HFFc6 (cell line): Measurements from ENCODE around the gene PPM1B. TPM values are rescaled to one million over a fixed set of nuclear protein-coding genes. Genes with fewer than 3 reads are reported as not detected.

Experiments used
- DNase-seq: peaks from one replicate; pipeline ENCODE4 v3.0.0-alpha.2; 2018
- H3K27ac Mint-ChIP-seq: 2 replicates; pipeline ENCODE4 v1.8.0; 2020; ENCODE audit warnings: mild to moderate bottlenecking, mixed read lengths
- H3K27me3 Mint-ChIP-seq: 2 replicates; pipeline ENCODE4 v1.8.0; 2021; ENCODE audit warnings: mild to moderate bottlenecking, moderate library complexity, mixed read lengths; ENCODE audit not compliant: insufficient read depth
- H3K36me3 Mint-ChIP-seq: 2 replicates; pipeline ENCODE4 v1.8.0; 2021; ENCODE audit warnings: low read depth, mixed read lengths
- H3K4me1 Mint-ChIP-seq: 2 replicates; pipeline ENCODE4 v1.8.0; 2020; ENCODE audit warnings: low read depth, mixed read lengths
- H3K4me3 Mint-ChIP-seq: 2 replicates; pipeline ENCODE4 v1.8.0; 2020; ENCODE audit warnings: mild to moderate bottlenecking, moderate library complexity, mixed read lengths
- H3K9me3 Mint-ChIP-seq: 2 replicates; pipeline ENCODE4 v1.8.0; 2020; ENCODE audit warnings: mild to moderate bottlenecking, mixed read lengths
- total RNA-seq, 6 experiments: library from RNA; stranded (reverse); fragmentation: NEBNext Ultra II Directional; extraction: Animal tissue kit (Norgen Biotek cat#: 25700); gene quantifications; 2 replicates in 1 of 6; 3 replicates in 5 of 6; pipeline ENCODE4 v1.2.3, GENCODE V29; 2021
- TF ChIP-seq, protein P1 (sequence below): fragments of 200-600 bp; sonication (generic); IDR thresholded peaks from 2 replicates; pipeline ENCODE4 v1.5.0; 2021; ENCODE audit warnings: antibody characterized with exemption, mild to moderate bottlenecking

PPM1B gene
- total RNA-seq, 6 experiments from 2014 or later: 22.8 to 31.6 (median 27.1) TPM

DNA sequence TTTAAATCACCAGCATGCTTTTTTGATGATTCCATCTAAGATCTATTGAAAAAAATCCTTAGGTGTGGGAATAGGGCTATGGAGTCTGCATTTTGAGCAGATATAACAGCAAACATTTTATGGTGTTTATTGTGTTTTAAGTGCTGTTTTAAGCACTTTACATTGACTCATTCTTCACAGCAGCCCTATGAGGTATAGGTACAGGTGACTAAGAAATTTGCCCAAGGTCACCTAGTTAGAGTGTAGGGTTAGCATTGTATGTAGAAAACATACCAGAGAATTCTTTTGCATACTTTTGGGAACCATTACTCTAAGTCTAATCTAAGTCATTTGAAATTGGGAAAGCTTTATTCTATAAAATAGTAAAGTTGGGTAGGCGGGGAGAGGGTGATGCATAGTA, 31.3 kb downstream of the PPM1B start:
- peaks cover 21% of the 10 kb centered on the region for H3K36me3 Mint-ChIP-seq
- H3K4me3 Mint-ChIP-seq: no peak overlapping the region
- DNase-seq: no peak
- no peaks in the 10 kb centered on the region for H3K27me3 Mint-ChIP-seq
- H3K4me1 Mint-ChIP-seq: peaks cover 23% of the 10 kb centered on the region
- TF ChIP-seq, protein P1, sequence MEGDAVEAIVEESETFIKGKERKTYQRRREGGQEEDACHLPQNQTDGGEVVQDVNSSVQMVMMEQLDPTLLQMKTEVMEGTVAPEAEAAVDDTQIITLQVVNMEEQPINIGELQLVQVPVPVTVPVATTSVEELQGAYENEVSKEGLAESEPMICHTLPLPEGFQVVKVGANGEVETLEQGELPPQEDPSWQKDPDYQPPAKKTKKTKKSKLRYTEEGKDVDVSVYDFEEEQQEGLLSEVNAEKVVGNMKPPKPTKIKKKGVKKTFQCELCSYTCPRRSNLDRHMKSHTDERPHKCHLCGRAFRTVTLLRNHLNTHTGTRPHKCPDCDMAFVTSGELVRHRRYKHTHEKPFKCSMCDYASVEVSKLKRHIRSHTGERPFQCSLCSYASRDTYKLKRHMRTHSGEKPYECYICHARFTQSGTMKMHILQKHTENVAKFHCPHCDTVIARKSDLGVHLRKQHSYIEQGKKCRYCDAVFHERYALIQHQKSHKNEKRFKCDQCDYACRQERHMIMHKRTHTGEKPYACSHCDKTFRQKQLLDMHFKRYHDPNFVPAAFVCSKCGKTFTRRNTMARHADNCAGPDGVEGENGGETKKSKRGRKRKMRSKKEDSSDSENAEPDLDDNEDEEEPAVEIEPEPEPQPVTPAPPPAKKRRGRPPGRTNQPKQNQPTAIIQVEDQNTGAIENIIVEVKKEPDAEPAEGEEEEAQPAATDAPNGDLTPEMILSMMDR: no peak
- no peak overlapping the region for H3K27ac Mint-ChIP-seq
- H3K9me3 Mint-ChIP-seq: no peaks in the 10 kb centered on the region

DNA sequence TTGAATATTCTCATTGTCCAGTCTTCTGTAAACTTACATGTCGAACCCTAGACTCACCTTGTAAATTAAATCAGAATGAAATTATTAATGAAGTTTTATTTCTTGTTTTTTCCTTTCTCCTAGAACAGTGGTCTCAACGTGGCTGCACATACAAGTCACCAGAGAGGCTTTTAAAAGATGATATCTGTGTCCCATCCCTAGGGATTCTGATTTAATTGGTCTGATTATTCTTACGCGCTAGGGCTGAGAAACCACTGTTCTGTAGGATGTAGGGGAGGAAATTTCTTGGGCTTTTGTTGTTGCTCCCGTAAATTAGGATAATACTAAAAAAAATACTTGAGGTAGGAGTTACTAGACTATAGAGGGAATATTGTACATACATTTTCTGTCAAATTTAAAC, 32.1 kb downstream of the PPM1B start:
- TF ChIP-seq, protein P1: no peak

DNA sequence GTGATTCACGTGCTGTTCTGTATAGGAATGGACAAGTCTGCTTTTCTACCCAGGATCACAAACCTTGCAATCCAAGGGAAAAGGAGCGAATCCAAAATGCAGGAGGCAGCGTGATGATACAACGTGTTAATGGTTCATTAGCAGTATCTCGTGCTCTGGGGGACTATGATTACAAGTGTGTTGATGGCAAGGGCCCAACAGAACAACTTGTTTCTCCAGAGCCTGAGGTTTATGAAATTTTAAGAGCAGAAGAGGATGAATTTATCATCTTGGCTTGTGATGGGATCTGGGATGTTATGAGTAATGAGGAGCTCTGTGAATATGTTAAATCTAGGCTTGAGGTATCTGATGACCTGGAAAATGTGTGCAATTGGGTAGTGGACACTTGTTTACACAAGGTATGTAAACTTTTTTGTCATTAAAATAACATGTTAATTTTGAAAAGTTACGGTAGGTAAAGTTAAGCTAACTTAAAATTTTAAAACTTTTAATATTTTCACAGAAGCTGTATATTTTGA, 33.0 kb downstream of the PPM1B start:
- no peak overlapping the region for H3K4me3 Mint-ChIP-seq
- peaks cover 17% of the 10 kb centered on the region for H3K36me3 Mint-ChIP-seq
- TF ChIP-seq, protein P1: no peak
- H3K4me1 Mint-ChIP-seq: peaks cover 23% of the 10 kb centered on the region
- H3K9me3 Mint-ChIP-seq: no peaks in the 10 kb centered on the region
- no peak for DNase-seq
- H3K27me3 Mint-ChIP-seq: no peaks in the 10 kb centered on the region
- no peak overlapping the region for H3K27ac Mint-ChIP-seq

More for the DNA sequence above, 32.1 kb downstream of the PPM1B start:
- H3K27me3 Mint-ChIP-seq: no peaks in the 10 kb centered on the region
- H3K4me1 Mint-ChIP-seq: peaks cover 23% of the 10 kb centered on the region
- peaks cover 21% of the 10 kb centered on the region for H3K36me3 Mint-ChIP-seq
- H3K4me3 Mint-ChIP-seq: no peak overlapping the region
- no peak for DNase-seq
- no peak overlapping the region for H3K27ac Mint-ChIP-seq
- H3K9me3 Mint-ChIP-seq: no peaks in the 10 kb centered on the region

DNA sequence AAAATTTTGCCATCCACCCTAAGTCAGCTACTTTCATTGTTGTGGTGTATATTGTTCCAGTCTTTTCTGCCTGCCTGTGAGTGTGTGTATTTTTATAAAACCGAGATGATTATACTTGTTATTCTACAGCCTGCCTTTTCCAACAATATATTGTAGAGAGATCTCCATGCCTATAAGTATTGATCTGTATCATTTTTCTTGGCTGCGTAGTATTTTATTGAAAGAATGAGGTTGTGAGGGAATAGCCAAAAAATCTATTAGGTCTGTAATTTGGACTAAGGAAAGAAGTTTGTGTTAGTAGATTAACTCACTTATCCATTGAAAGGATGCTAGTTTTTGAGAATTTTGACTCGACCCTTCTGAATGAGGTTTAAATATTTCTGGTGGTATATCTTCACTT, 34.9 kb downstream of the PPM1B start:
- H3K9me3 Mint-ChIP-seq: no peaks in the 10 kb centered on the region
- DNase-seq: no peak
- no peak overlapping the region for H3K4me3 Mint-ChIP-seq
- TF ChIP-seq, protein P1: no peak
- peaks cover 23% of the 10 kb centered on the region for H3K4me1 Mint-ChIP-seq
- peaks cover 17% of the 10 kb centered on the region for H3K36me3 Mint-ChIP-seq
- H3K27me3 Mint-ChIP-seq: no peaks in the 10 kb centered on the region
- H3K27ac Mint-ChIP-seq: no peak overlapping the region

DNA sequence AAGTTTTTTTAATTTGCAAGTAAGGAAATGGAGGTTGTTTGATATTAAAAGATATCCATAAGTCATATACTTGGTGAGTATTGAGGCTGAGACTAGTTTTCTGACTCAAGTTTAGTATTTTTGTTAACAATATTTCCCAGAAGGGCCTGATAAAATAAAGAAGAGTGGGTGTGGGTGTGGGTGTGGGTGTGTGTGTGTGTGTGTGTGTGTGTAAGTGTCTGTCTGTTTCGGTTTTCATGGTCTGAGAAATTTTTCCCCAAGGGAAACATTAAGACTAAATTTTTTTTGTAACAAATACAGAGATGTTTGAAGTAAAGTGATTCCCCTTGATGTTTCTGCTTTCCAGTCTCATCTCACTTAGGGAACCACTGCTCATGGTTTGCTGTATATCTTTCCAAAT, 36.5 kb downstream of the PPM1B start:
- Mint-ChIP-seq H3K27ac (no peak overlapping the region), H3K36me3 (peaks cover 29% of the 10 kb centered on the region)
- no peak for DNase-seq

More for the DNA sequence above, 36.5 kb downstream of the PPM1B start:
- Mint-ChIP-seq H3K4me1 (peaks cover 23% of the 10 kb centered on the region), H3K9me3 (no peaks in the 10 kb centered on the region; the same call in 1 of the 2 replicates), H3K27me3 (no peaks in the 10 kb centered on the region), H3K4me3 (no peak overlapping the region)
- TF ChIP-seq, protein P1: no peak
